Activated T-helper 9 cell treated with anti-CD3 and anti-CD28 coated beads, Interleukin-2, amount 50 U/mL, for 16 hours (primary cell): ENCODE measurements around the gene PTPRE.

ENCODE experiments used
- DNase-seq: peaks from one replicate; pipeline ENCODE4 v3.0.0-alpha.2; 2020; ENCODE audit warnings: low read depth

PTPRE gene

DNA sequence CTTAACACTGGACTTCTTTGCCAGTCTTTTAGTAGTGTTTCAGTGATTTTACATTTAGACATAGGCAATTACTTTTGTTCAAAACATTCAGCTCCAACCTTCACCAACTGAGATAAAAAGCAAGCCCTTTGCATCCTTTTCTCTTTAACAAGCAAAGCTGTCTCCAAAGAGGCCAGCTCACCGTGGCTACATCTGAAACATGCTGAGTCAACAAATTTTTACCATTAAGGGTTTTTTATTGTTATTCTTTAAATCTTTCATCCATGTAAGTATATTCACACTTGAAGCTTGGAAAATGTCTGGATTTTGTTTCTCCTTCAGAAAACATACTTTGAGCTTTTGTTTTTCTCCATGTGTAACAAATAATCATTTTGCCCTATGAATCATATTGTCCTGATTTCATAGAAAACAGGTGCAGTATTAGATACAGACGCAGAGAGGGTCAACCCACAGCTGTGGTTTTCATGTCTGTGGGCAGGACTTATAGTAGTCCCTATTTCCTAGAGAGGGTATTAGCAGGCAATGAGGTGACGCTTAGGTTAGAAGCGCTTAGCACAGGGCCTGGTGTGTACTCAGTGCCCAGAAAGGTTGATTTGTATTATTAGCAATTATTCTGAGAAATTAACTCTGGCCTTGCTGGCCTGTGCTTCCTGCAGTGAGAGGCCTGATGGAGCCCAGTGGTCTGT is 119.9 kb downstream of the PTPRE start:
- DNase-seq = no peak

DNA sequence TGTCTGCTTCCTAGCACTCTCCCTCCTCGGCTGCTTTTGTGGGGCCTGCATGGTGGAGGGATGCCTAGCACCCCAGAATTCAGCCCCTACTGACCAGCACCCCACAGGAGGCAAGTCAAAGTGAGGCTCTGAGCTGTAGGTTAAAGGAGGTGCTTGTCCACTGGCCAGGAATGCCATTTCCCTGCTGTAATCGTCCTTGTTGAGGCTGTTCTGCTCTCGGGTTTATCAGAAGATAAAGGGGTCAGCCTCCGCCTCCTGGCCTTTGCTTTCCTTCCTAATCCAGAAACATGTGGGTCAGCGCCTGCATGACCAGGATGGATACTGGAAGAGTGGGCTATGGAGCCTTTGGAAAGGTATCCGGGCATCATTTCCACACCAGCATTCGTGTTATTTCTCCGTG is 120.4 kb downstream of the PTPRE start:
- DNase-seq = no peak

GRCh38 chr10:128027822-128028507 is 121.1 kb downstream of the PTPRE start:
- DNase-seq = no peak

DNA sequence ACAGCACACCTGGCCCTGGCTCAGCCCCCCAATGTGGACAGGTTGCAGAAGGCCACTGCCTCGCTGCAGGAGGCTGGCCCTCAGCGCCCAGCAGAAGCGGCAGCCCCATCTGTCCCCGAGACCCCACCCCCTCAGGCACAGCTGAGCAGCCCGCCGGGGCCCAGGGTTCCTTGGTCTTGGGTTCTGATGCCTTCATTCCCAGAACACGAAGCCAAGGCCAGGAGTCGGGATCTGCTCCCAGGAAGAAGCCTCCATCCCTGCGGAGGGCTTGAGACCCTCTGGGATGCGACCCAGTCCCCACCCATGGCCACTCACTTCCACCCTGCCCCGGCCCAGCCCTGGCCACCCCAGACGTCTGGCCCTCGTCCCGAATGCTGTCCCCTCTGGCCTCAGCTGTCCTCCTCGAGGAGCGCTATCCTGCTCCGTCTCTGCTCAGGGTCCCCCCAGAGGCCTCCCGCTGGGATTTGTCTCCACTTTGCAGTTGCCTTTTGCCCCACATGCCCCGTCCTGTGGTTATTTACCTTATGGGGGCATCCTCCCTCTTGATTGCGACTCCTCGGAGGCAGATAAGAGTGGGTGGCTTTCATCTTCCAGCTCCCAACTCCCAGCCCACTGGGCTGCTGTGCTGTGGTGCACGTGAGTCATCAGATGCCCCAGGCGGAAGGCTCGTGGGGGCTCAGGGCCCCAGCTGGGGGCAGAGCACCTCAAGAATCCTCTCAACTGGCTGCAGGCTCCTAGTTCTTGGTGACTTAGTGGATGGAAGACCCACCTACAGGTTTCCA is 121.8 kb downstream of the PTPRE start:
- DNase-seq = no peak

DNA sequence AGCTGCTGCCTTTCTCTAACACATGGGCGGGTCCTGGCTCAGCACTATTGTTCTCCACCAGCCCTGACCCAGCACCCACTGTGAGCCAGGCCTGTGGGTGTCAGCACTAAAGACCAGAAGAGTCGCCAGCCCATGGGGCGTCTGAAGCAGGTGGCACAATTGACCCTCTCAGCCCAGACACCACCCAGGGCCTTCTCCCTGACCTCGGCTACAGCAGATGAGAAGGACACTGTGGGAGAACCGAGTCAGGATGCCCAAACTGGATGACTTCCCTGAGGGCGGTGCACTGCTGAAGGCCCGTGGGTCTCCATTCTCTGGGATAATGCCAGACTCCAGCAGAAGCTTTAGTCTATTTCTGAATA is 122.4 kb downstream of the PTPRE start:
- no peak for DNase-seq

DNA sequence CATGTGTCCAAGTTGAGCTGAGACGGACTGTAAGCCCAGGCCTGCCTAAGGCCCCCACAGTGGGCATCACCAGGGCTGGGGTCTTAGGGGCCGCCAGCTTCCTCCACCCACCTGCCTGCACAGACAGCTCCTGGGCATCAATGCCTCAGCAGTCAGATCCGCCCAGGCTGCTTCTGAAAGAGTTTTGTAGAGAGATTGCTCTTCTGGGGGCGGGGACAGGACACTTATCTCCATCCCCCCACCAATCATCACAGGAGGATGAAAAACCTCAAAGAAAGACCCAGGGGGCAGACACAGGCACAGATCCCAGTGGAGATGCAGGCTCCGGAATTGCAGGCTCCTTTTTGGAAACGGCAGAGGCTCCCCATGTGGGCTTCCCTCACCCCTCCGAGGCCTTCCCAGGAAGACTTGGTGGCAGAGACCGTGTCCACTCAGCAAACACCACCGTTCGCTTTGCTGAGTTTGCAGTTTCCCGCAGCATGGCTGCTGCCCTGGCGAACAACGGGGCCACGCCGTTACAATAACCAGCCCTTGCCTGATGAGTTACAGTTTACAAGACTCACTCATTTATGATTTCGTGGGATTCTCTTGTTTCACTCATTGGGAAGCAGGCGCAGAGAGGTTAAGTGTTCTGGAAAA is 122.9 kb downstream of the PTPRE start:
- no peak for DNase-seq

DNA sequence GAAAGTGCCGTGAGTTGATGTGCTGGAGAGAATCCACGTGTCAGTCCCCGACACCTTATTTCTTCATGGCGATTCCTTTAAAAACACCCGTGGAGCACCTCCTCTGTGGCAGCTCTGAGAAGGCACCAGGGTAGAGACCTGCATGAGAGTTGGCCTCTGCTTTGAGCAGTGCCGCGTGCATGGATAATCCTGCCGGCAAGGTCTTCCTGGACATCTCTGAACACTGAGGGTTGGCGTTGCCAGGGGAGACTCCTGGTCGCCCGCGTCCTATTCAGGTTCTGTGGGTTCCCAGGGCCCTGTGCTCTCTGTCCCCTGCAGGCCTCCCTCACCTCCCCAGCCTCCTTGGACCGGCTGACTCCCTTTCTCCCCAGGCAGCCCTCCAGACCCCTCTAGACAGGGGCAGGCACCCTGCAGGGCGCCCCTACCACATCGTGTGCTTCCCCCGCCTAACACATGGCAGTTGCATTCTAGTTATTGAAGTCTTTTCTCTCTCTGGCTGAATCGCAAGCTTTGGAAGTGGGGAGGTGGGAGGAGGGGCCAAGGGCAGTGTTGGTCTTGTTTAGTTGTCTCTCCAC is 123.7 kb downstream of the PTPRE start:
- no peak for DNase-seq

- no peak for DNase-seq
Observed at GRCh38 chr10:128031216-128031615, 124.3 kb downstream of the PTPRE start.

DNA sequence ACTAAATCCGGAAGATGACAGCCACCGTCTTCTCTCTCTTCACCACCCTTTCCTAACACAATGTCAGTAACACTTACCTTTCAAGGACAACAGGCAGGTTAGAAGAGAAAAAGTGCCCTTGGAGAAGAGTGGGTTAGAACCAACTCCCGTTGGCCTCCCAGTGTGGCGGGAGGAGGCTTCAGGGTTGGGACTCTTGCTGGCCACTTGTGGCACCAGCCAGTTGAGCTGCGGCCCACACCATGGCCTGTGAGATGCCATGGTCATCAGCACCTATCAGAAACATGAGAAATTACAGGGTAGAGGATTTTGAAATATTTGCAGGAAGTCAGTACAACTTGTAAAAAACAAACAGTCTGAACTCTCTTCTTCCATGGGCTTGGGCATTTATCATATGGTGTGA is 125.6 kb downstream of the PTPRE start:
- no peak for DNase-seq

- peak; percentile 43 for DNase-seq
Observed at GRCh38 chr10:128035557-128035973, 128.7 kb downstream of the PTPRE start.

GRCh38 chr10:128036011-128036615 is 129.2 kb downstream of the PTPRE start:
- no peak for DNase-seq

GRCh38 chr10:128036746-128037543 is 130.0 kb downstream of the PTPRE start:
- DNase-seq = no peak

GRCh38 chr10:128040096-128040495 is 133.2 kb downstream of the PTPRE start:
- no peak for DNase-seq

DNA sequence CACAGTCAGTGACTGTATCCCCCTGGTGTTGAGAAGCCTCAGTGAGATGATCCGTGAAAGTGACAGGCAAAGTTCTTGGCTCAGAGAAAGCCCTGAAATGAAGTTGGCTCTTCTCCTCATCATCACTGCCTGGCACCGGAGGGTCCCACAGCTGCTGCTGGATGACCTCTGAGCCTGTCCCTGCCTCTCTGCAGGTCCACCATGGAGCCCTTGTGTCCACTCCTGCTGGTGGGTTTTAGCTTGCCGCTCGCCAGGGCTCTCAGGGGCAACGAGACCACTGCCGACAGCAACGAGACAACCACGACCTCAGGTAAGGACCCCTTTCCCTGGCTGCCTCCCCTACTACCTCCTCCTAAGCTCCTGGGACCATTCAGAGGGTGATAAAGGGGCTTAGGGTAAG is 133.8 kb downstream of the PTPRE start:
- DNase-seq = no peak

DNA sequence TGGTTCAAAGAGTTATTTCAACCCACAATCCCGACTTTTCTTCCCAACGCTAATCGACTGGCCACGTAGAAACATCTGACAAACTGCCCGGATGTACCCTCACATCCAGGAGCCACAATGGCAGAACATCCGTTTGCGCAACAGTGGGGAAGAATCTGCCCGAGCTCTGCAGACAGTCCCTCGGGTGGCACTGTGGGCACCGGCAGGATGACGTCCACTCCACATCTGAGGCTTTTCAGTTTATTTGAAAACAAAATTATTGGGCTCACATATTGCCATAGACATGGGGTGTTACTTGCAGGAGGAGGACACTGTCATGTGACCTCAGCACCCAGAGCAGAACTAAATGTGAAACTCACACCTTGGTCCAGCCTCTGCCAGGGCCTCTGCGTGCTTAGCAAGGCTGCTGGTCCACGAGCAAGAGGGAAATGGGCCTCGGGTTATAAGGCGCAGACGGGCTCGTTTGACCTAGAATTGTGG is 135.3 kb downstream of the PTPRE start:
- no peak for DNase-seq

DNA sequence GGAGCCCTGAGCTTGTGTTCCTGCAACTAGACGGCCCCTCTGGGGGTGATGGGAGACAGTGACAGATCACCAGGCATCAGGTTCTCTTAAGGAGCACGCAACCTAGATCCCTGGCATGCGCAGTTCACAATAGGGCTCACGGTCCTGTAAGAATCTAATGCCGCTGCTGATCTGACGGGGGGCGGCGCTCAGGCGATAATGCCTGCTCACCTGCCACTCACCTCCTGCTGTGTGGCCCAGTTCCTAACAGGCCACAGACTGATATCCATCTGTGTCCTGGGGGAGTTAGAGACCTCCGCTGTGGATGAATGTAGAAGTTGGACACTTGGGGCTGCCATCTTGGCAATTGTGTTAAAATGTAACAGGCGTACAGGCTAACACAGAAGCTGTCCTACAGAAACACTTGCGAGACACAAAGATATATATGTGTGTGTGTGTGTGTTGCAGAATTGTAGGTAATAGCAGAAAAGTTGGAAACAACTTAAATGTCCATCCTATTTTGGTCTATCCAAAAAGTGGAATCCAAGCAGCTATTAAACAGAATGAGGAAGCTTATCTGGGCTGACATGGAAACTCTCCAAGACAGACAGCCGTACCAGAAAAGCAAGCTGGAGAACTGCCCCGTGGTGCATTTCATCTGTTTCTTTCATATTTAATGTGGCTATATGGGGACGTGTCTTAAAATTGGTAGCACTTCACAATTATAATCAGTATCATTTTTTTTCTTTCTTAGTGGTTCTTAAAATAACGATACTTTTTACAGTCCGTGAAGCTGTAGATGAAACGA is 136.5 kb downstream of the PTPRE start:
- DNase-seq = no peak

GRCh38 chr10:128044186-128044585 is 137.3 kb downstream of the PTPRE start:
- no peak for DNase-seq

DNA sequence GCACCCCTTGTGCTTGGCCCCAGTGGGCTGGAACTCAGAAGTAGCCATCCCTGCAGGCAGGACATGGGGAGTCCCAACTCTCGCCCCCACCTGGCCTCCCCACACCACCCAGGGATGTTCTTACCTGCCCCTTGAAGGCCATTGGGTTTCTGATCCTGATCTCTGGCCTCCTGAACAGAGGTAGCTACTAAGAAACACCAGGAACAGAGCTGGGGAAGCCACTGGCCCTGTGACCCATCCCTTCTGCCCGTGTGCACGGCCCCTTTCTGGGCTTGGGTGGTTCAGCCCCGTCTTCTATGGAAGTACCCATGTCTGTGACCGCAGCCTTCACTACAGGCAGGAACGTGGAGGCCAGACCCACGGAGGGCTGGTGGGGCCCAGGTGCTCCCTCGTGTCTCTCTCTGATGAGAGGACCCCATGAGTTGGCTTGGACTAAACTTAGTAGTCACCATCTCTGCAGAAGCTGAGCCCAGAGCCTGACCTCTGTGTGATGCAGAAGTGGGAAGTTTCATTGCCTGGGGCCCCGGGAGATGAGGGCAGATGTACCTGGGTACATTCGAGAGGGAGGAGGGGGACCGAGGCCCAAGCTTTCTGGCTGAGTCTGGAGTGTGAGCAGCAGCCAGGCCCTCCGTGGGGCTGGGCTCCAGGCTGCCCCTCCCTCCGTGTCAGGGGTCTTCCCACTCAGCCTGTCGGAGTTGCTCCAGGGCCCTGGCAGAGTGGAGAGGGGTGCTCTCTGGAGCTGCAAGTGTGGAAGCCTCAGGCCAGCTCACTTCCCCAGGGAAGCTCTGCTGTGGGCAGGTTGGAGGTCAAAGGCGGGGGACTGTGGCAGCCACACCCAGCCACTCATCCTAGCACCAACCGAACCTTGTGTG is 138.3 kb downstream of the PTPRE start:
- DNase-seq = no peak

GRCh38 chr10:128045833-128046120 is 138.9 kb downstream of the PTPRE start:
- no peak for DNase-seq
